Erythroblast (primary cell): ENCODE data around the gene EPHB2.

Source experiments
- GATA1 ChIP-seq: IDR thresholded peaks from 2 replicates; pipeline ENCODE4 v1.6.1; 2011; ENCODE audit warnings: low read depth, mild to moderate bottlenecking, control low read depth, low read length, moderate library complexity
- POLR2A ChIP-seq: IDR thresholded peaks from 2 replicates; pipeline ENCODE4 v1.6.1; 2011; ENCODE audit warnings: mild to moderate bottlenecking, low read length

- no peak for TF ChIP-seq POLR2A
- TF ChIP-seq GATA1 = no peak
Measured at GRCh38 chr1:22677931-22678896, 32.4 kb upstream of the EPHB2 start.
